ENCODE results near the gene PLD1.
"Not testable (repeated sequence)": the region's sequence is repeated elsewhere in the genome, so short reads cannot be mapped to it uniquely, and the experiment has no call there.

The PLD1 gene

GRCh38 chr3:171809861-171810628 is at the start of gene PLD1:
TSS of gene PLD1 (minus strand) at chr3:171810483. CDS start at chr3:171738051, 72,432 bp downstream.
- DNase-seq, result peak; percentile 50 to 68

GRCh38 chr3:171858770-171859169 is 48.5 kb upstream of the PLD1 start:
- DNase-seq, result not testable (repeated sequence)

- no peak for DNase-seq
These were observed 44.5 kb upstream of the PLD1 start for GRCh38 chr3:171854649-171855305.

DNA sequence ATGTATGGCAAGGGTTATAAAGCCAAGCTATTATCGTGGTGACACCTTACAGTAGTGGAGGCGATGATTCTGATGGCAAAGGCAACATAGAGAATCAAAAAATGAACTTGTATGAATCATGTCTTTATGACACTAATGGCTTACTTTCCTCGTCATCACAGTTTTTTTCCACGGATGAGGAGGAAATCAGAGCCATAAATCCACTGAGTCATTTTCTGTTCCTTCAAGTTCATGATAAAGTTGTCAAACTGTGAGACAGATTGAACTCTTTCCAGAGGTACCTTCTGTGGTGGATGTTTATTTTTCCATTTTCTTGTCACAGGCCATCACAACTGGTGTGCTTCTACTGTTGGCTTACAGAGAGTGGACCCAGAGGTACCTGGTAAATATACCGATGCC is 41.4 kb upstream of the PLD1 start:
- no peak for DNase-seq

GRCh38 chr3:171850960-171851659 is 40.8 kb upstream of the PLD1 start:
- DNase-seq, result no peak

DNA sequence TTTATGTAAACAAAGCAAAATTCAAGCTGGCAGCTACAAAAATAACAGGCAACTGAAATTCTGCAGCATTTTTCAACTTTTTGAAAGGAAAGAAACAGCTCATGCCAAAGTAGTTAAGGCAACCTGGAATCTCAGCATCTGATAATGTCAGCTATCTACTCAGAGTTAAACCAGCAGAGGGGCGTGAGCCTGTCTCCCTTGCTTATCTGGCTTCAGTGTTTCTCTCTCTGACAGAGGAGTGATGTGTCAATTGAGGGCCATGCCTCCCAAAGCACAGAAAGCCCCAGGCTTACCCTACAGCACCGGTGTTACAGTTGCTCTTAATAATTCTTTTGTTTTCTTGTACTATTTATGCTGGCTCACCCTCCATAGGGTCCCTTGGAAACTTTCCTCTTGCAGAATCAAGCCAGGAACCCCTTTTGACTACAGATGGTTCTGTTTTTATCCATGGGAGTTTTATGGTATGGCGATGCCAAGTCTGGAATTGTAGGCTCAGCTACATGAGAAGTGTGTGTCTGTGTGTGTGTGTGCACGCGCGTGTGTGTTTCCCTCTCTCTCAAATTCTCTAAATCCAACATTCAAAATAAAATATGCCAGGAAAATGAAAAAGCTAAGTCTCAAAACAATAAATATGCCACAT is 40.2 kb upstream of the PLD1 start:
- peak in 1 of 2 experiments; percentile 46 for DNase-seq

- no peak for DNase-seq
These were observed 39.5 kb upstream of the PLD1 start for GRCh38 chr3:171849617-171850319.

GRCh38 chr3:171847595-171848259 is 37.4 kb upstream of the PLD1 start:
- no peak for DNase-seq

GRCh38 chr3:171847133-171847532 is 36.9 kb upstream of the PLD1 start:
- DNase-seq, result no peak

GRCh38 chr3:171846597-171846996 is 36.3 kb upstream of the PLD1 start:
- no peak for DNase-seq

GRCh38 chr3:171845481-171846284 is 35.4 kb upstream of the PLD1 start:
- DNase-seq, result no peak

GRCh38 chr3:171844873-171845272 is 34.6 kb upstream of the PLD1 start:
- DNase-seq, result no peak

DNA sequence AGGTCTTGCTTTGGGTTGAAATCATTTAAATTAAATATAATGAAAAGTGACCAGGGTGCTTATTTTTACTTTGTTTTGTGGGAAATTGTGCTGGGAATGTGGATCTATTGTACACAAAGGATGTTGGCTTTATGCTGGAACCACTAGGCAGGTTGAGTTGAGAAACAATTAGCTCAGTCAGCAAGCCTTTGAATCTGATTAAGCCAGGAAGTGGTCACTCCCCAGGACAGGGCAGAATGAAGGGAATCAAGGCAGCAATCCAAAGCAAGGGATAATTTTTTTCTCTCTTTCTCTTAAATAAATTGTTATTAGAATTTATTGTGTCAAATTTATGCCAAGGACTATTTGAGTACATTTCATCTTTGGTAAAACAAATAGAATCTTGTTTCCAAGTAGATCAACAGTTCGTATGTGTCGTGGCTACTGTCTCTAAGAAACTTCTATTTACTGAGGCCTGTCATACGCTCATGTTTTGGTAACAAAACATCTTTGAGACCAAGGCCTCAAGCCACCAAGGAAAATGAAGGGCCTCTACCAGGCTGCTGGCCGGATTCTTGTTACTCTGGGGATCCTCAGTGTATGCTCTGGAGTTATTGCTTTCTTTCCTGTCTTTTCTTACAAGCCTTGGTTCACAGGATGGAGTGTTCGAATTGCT is 32.7 kb upstream of the PLD1 start, which contains the start of gene TMEM212:
TSS of gene TMEM212 (plus strand) at position 486 of the 655 bp plus-strand sequence. CDS start at position 521, 35 bp downstream.
- no peak for DNase-seq

DNA sequence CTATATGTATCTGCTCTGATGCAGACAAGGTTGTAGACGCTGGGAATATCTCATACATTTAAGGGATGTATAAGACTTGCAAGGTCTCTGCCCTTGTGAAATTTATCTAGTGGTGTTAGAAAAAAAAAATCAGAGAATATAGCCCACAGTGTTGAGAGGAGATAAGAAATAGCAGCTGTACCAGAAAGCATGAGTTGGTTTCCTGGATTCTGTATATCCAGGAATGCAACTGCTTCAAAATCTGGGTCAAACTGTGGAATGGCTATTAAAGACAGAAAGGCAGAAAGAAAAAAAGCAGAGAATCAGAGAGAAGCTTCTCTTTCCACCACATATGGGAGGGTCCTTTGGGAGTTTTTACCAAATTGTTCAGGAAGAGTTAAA is 31.3 kb upstream of the PLD1 start:
- no peak for DNase-seq

- DNase-seq, result no peak
These were observed 30.7 kb upstream of the PLD1 start for GRCh38 chr3:171840811-171841619.

DNA sequence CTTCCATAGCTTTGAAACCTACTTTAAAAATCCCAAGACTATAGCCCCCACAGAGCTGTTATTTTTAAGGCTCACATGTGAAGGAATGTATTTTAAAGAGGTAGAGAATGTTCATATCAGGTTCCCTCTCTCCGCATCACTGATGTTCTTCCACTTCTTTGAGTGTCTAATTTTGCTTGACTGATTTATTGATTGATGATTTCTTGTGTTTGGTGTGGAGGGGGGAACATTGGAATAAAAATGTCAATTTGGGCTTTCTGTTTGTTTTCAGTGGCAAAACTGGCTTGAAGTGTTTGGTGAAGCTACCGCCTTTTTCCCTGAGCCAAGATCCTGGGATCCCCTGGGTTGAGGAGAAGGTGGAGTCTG is 30.1 kb upstream of the PLD1 start:
- DNase-seq, result no peak

GRCh38 chr3:171839270-171839669 is 29.0 kb upstream of the PLD1 start:
- DNase-seq, result no peak

GRCh38 chr3:171838218-171838720 is 28.0 kb upstream of the PLD1 start:
- DNase-seq, result no peak

GRCh38 chr3:171837698-171838097 is 27.4 kb upstream of the PLD1 start:
- DNase-seq, result no peak

DNA sequence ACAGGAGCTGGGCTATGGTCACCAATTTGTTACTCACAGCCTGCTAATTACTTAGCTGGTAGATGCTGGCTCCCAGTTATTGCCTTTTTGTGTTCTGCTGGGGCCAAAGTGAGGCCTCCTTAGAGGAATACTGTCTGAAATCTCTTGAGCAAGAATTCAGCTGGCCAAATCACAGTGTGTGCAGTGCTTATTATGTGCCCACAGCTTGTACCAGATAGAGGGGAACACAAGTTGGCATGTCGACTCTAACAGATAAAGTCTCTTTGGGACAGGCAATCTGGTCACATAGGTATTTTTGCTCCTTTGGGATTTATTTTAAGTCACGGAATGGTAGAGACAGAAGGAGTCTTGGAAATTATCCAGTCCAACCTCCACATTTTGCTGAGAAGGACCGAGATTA is 26.6 kb upstream of the PLD1 start:
- no peak for DNase-seq
